CD4-positive, alpha-beta T cell (primary cell): ENCODE data around the gene LYST. TPM values are rescaled to one million over a fixed set of nuclear protein-coding genes. Genes with fewer than 3 reads are reported as not detected.

Experiments used
- ATAC-seq: fragments of 200-7000 bp; cut with Tn5 transposase; one replicate; pipeline ENCODE4 v1.10.0; 2022; ENCODE audit warnings: mild to moderate bottlenecking; ENCODE audit not compliant: poor library complexity
- CTCF ChIA-PET: fragments of 350-600 bp; sonication (Branson Sonifier 250); formaldehyde crosslinking; loops from one replicate; lab custom pipeline; 2021; ENCODE audit warnings: antibody characterized with exemption, inconsistent platforms; lab: Charles Lee
- POLR2A ChIA-PET: fragments of 350-600 bp; sonication (Branson Sonifier 250); formaldehyde crosslinking; loops from one replicate; lab custom pipeline; 2021; ENCODE audit warnings: antibody characterized with exemption, inconsistent platforms; lab: Charles Lee
- DNase-seq, 14 experiments: peaks; one replicate each; pipeline ENCODE4 v3.0.0-alpha.2; 2013 to 2020; ENCODE audit warnings: mixed read lengths in 2 of 14
- H3K27ac ChIP-seq, 2 donors: one replicate each; pipeline versions ENCODE4 v1.5.1 to v1.7.0; 2013; ENCODE audit warnings: low read length in 2 of 2, low read depth in 1 of 2, mild to moderate bottlenecking in 1 of 2
- H3K27me3 ChIP-seq, 2 experiments: 1 replicate in 1 of 2; 2 replicates in 1 of 2; pipeline versions ENCODE4 v1.6.1 to v1.7.0; 2013; ENCODE audit warnings: low read length in 2 of 2, control low read depth in 1 of 2, mild to moderate bottlenecking in 1 of 2, moderate library complexity in 1 of 2; ENCODE audit not compliant: insufficient read depth in 2 of 2, control insufficient read depth in 1 of 2
- H3K36me3 ChIP-seq: one replicate; pipeline ENCODE4 v1.6.1; 2013; ENCODE audit warnings: low read length, control low read depth; ENCODE audit not compliant: insufficient read depth
- H3K4me1 ChIP-seq: one replicate; pipeline ENCODE4 v1.6.1; 2013; ENCODE audit warnings: low read length, control low read depth; ENCODE audit not compliant: insufficient read depth
- H3K4me3 ChIP-seq: one replicate; pipeline ENCODE4 v1.5.1; 2013; ENCODE audit warnings: mild to moderate bottlenecking, low read length, moderate library complexity
- H3K9me3 ChIP-seq, 2 experiments: 1 replicate in 1 of 2; 2 replicates in 1 of 2; pipeline versions ENCODE4 v1.6.1 to v1.7.0; 2013; ENCODE audit warnings: low read length in 2 of 2, mild to moderate bottlenecking in 2 of 2, control low read depth in 1 of 2, moderate library complexity in 1 of 2; ENCODE audit not compliant: control insufficient read depth in 1 of 2, insufficient read depth in 1 of 2
- H3K27ac Mint-ChIP-seq: one replicate; pipeline ENCODE4 v1.8.0; 2020; ENCODE audit warnings: mixed read lengths
- H3K27me3 Mint-ChIP-seq: one replicate; pipeline ENCODE4 v1.8.0; 2021; ENCODE audit warnings: mixed read lengths
- H3K36me3 Mint-ChIP-seq: one replicate; pipeline ENCODE4 v1.8.0; 2021; ENCODE audit warnings: low read depth, mixed read lengths
- H3K4me1 Mint-ChIP-seq: one replicate; pipeline ENCODE4 v1.8.0; 2021; ENCODE audit warnings: low read depth, mixed read lengths
- H3K4me3 Mint-ChIP-seq: one replicate; pipeline ENCODE4 v1.8.0; 2020; ENCODE audit warnings: mild to moderate bottlenecking, mixed read lengths
- H3K9me3 Mint-ChIP-seq: one replicate; pipeline ENCODE4 v1.8.0; 2020; ENCODE audit warnings: mixed read lengths
- intact Hi-C, 2 experiments: fragments of 100-400 bp; cut with DNase I in 1 of 2; cut with micrococcal nuclease in 1 of 2; formaldehyde crosslinking; loops; one replicate each; pipeline versions ENCODE4 v1.15.1 to v1.9.0; 2023 to 2025; cut with DNase I, micrococcal nuclease
- total RNA-seq, 174 experiments: library from RNA in 2 of 174; stranded (reverse) in 2 of 174; gene quantifications; one replicate each; pipeline ENCODE4 v1.2.3 and lab custom pipeline; 2021 to 2026
- TF ChIP-seq, protein P1 (sequence below): fragments of 200-600 bp; IDR thresholded peaks from one replicate; pipeline ENCODE4 v1.8.0; 2022; ENCODE audit warnings: antibody characterized with exemption, mild to moderate bottlenecking

LYST gene
- total RNA-seq, 2 experiments from 2014 or later, result 24.9 to 26.8 TPM

DNA sequence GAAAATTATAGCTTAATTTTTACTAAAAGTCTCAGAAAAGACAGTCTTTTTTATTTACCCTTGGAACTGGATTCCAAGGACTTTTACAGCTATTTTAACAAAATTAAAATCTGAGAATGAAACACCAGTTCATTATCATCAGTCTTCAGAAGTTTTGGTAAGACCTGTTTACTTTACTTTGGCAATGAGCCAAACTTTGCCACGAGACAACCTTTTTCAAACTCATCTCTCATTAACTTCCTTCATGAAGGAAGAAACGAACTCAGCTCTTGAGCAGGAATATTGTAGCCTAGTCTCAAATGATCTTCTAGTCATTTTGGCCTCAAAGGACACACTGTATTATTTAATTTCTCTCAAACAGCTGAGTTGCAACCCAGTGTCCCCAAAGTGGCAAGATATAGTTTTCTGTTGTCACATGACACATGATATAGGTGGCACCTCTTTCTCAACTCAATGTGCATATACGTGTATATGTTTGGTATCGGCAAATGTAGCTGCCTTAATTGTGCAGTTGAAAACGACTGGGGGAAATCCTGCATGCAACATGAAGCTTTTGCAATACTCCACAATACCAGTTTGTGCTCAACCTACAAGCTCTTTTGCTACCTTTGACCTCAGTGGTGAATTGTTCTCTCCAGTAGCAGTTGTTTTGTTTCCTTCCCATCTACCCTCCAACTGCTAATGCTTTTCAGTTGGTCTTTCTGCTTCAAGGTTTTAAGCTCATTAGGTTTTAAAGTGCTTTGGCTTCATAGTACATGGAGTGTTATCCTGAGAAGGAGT is 208.8 kb downstream of the LYST start:
- Histone ChIP-seq H3K9me3 (no peaks in the 10 kb centered on the region), H3K4me3 (no peak overlapping the region), H3K4me1 (no peaks in the 10 kb centered on the region), H3K27me3 (no peaks in the 10 kb centered on the region), H3K27ac (no peak overlapping the region), H3K36me3 (peaks cover 13% of the 10 kb centered on the region)
- intact Hi-C loops, result no loop called here
- Mint-ChIP-seq H3K27ac (no peak overlapping the region), H3K4me1 (no peaks in the 10 kb centered on the region), H3K27me3 (peaks cover 40% of the 10 kb centered on the region), H3K9me3 (peaks cover 8% of the 10 kb centered on the region), H3K4me3 (no peak overlapping the region), H3K36me3 (peaks cover 30% of the 10 kb centered on the region)
- ATAC-seq (no peak), DNase-seq (no peak)
- POLR2A ChIA-PET, result interaction anchor here (1.4 kb wide), 1 partner anchor 9 kb away, joined by 5 read pairs; no protein-coding TSS in a partner anchor
- TF ChIP-seq, protein P1, sequence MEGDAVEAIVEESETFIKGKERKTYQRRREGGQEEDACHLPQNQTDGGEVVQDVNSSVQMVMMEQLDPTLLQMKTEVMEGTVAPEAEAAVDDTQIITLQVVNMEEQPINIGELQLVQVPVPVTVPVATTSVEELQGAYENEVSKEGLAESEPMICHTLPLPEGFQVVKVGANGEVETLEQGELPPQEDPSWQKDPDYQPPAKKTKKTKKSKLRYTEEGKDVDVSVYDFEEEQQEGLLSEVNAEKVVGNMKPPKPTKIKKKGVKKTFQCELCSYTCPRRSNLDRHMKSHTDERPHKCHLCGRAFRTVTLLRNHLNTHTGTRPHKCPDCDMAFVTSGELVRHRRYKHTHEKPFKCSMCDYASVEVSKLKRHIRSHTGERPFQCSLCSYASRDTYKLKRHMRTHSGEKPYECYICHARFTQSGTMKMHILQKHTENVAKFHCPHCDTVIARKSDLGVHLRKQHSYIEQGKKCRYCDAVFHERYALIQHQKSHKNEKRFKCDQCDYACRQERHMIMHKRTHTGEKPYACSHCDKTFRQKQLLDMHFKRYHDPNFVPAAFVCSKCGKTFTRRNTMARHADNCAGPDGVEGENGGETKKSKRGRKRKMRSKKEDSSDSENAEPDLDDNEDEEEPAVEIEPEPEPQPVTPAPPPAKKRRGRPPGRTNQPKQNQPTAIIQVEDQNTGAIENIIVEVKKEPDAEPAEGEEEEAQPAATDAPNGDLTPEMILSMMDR, result no peak
- CTCF ChIA-PET, result no interaction called here

DNA sequence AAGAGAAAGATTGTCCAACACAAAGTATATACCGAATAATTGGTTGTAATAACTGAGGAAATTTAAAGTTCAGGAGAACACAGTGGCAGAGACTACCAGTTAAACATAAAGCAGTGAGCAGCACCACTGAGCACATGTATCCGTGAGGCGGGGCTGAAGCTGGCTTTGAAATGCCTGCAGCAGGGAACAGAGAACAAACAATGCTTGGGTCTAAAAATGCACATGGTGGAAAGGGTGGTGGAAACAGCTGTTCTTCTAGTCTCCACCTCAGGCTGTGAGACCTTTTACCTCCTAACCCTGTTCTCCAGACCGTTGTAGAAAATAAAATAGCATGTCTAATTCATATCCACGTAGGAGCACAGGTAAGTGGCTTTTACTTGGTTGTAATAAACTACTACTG is 209.4 kb downstream of the LYST start:
- H3K36me3 ChIP-seq, result peaks cover 6% of the 10 kb centered on the region
- H3K27me3 ChIP-seq, result peaks cover 0 to 3% of the 10 kb centered on the region in 2 experiments
- no peak overlapping the region for H3K27ac ChIP-seq
- no peaks in the 10 kb centered on the region for H3K4me1 ChIP-seq
- Mint-ChIP-seq H3K4me1 (no peaks in the 10 kb centered on the region), H3K9me3 (peaks cover 10% of the 10 kb centered on the region), H3K4me3 (no peak overlapping the region), H3K36me3 (peaks cover 24% of the 10 kb centered on the region), H3K27ac (no peak overlapping the region), H3K27me3 (peaks cover 47% of the 10 kb centered on the region)
- H3K9me3 ChIP-seq, result no peaks in the 10 kb centered on the region
- no peak for ATAC-seq
- no peak overlapping the region for H3K4me3 ChIP-seq
- ChIA-PET POLR2A (interaction anchor here (1.4 kb wide), 1 partner anchor 8 kb away, joined by 5 read pairs; no protein-coding TSS in a partner anchor), CTCF (no interaction called here)
- no peak for DNase-seq
- intact Hi-C loops, result no loop called here
- TF ChIP-seq, protein P1, result no peak

DNA sequence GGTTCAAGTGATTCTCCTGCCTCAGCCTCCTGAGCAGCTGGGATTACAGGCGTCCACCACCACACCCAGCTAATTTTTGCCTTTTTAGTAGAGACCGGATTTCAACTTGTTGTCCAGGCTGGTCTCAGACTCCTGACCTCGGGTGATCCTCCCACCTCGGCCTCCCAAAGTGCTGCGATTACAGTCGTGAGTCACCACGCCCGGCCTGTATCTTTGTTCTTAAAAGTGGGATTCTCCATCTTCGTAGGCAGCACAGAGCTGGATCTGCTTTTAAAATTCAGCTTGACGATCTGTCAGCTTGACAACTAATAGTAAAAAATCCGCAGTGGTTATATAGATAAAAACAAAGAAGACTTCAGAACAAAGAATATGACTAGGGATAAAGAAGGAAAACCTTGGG is 214.3 kb downstream of the LYST start:
- Mint-ChIP-seq H3K27me3 (peaks cover 80% of the 10 kb centered on the region), H3K9me3 (peaks cover 10% of the 10 kb centered on the region), H3K27ac (no peak overlapping the region), H3K4me1 (peaks cover 15% of the 10 kb centered on the region), H3K4me3 (no peak overlapping the region), H3K36me3 (peaks cover 9% of the 10 kb centered on the region)
- ATAC-seq (no peak), DNase-seq (no peak)
- CTCF ChIA-PET, result no interaction called here
- intact Hi-C loops, result no loop called here
- TF ChIP-seq, protein P1, result no peak
- Histone ChIP-seq H3K9me3 (peaks cover 0 to 7% of the 10 kb centered on the region in 2 experiments), H3K36me3 (no peaks in the 10 kb centered on the region), H3K4me3 (no peak overlapping the region), H3K4me1 (peaks cover 23% of the 10 kb centered on the region), H3K27me3 (peaks cover 29 to 31% of the 10 kb centered on the region in 2 experiments), H3K27ac (no peak overlapping the region)
- POLR2A ChIA-PET, result no interaction called here
